Measurements from ENCODE around the gene PRDX6.

DNA sequence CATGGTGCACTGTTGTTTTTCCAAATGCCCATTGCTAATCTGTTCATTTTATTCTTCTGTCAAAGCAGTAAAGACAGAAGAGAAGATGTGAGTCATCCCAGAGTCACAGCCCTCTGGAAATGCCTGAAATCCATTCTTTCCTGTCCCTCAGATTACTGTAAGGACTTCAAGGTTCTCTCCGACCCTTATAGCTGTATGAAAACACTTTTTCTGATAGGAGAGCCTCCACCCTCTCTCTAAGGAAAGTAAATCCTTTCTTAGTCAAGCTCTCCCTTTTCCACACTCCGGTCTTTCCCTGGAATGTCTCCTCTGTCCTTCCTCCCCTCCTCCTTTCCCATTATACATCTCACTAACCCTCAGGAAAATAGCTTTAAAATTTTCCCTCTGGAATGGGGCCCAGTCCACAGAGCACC, 3.5 kb upstream of the PRDX6 start:
- TF ChIP-seq POLR2AphosphoS5 (IDR thresholded peaks at IDR 0.05), result no peak
- TF ChIP-seq, protein P1, sequence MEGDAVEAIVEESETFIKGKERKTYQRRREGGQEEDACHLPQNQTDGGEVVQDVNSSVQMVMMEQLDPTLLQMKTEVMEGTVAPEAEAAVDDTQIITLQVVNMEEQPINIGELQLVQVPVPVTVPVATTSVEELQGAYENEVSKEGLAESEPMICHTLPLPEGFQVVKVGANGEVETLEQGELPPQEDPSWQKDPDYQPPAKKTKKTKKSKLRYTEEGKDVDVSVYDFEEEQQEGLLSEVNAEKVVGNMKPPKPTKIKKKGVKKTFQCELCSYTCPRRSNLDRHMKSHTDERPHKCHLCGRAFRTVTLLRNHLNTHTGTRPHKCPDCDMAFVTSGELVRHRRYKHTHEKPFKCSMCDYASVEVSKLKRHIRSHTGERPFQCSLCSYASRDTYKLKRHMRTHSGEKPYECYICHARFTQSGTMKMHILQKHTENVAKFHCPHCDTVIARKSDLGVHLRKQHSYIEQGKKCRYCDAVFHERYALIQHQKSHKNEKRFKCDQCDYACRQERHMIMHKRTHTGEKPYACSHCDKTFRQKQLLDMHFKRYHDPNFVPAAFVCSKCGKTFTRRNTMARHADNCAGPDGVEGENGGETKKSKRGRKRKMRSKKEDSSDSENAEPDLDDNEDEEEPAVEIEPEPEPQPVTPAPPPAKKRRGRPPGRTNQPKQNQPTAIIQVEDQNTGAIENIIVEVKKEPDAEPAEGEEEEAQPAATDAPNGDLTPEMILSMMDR (IDR thresholded peaks at IDR 0.05), result no peak

All from prostate gland (tissue), 2 donors.